Cardiac muscle cell (in vitro differentiated cells and primary cell): ENCODE measurements around the gene SHC3. TPM values are rescaled to one million over a fixed set of nuclear protein-coding genes. Genes with fewer than 3 reads are reported as not detected.

Source experiments
- DNase-seq, 2 donors: peaks; one replicate each; pipeline versions ENCODE4 v3.0.0 to v3.0.0-alpha.2; 2010 to 2017; ENCODE audit warnings: low read depth in 1 of 2, low spot score in 1 of 2
- H3K27ac ChIP-seq: fragments of 200-600 bp; sonication (generic); 2 replicates; pipeline ENCODE4 v1.5.1; 2016
- H3K27me3 ChIP-seq: fragments of 200-600 bp; sonication (generic); 2 replicates; pipeline ENCODE4 v1.6.0; 2016; ENCODE audit warnings: control low read depth
- H3K36me3 ChIP-seq: fragments of 200-600 bp; sonication (generic); 2 replicates; pipeline ENCODE4 v1.5.1; 2016; ENCODE audit warnings: control low read depth
- H3K4me1 ChIP-seq: fragments of 200-600 bp; sonication (generic); 2 replicates; pipeline ENCODE4 v1.8.1; 2017; ENCODE audit warnings: low read depth, mild to moderate bottlenecking, mixed run types
- H3K4me3 ChIP-seq: fragments of 200-600 bp; sonication (generic); 2 replicates; pipeline ENCODE4 v1.5.1; 2016; ENCODE audit warnings: mild to moderate bottlenecking
- H3K9me3 ChIP-seq: fragments of 200-600 bp; sonication (generic); 2 replicates; pipeline ENCODE4 v1.5.1; 2017; ENCODE audit warnings: low read depth, mild to moderate bottlenecking, control low read depth
- CTCF ChIP-seq: IDR thresholded peaks from 2 replicates; pipeline ENCODE4 v1.5.1; 2012; ENCODE audit warnings: low read depth, mild to moderate bottlenecking, low read length
- polyA plus RNA-seq: library from polyadenylated mRNA; unstranded; fragments of >200 nt; fragmentation: Nextera tagmentation; extraction: Ambion mirVana; gene quantifications from 2 replicates; pipeline ENCODE4 v1.2.1, GENCODE V29; 2016
- total RNA-seq: library from RNA; depleted of rRNA; stranded (reverse); fragments of >200 nt; gene quantifications from 2 replicates; pipeline ENCODE4 v1.2.3, GENCODE V29; 2016

The SHC3 gene
- total and polyA plus RNA-seq, 2 experiments from 2014 or later: 0.27 to 0.34 TPM

GRCh38 chr9:89037346-89037745, 141.3 kb downstream of the SHC3 start:
- DNase-seq: no peak
- H3K27ac ChIP-seq: no peak overlapping the region
- no peaks in the 10 kb centered on the region for H3K4me1 ChIP-seq
- H3K9me3 ChIP-seq: no peaks in the 10 kb centered on the region
- H3K36me3 ChIP-seq: no peaks in the 10 kb centered on the region
- H3K27me3 ChIP-seq: no peaks in the 10 kb centered on the region
- H3K4me3 ChIP-seq: no peak overlapping the region
- TF ChIP-seq CTCF: no peak

GRCh38 chr9:89036891-89037290, 141.7 kb downstream of the SHC3 start:
- Histone ChIP-seq H3K27me3 (no peaks in the 10 kb centered on the region), H3K9me3 (no peaks in the 10 kb centered on the region), H3K4me3 (no peak overlapping the region), H3K4me1 (no peaks in the 10 kb centered on the region), H3K27ac (no peak overlapping the region), H3K36me3 (no peaks in the 10 kb centered on the region)
- DNase-seq: no peak
- TF ChIP-seq CTCF: no peak

- no peak overlapping the region for H3K27ac ChIP-seq
These were observed 142.2 kb downstream of the SHC3 start for GRCh38 chr9:89036383-89036782.

GRCh38 chr9:89032661-89033060, 146.0 kb downstream of the SHC3 start:
- Histone ChIP-seq H3K36me3 (no peaks in the 10 kb centered on the region), H3K4me1 (no peaks in the 10 kb centered on the region), H3K27ac (no peak overlapping the region), H3K27me3 (no peaks in the 10 kb centered on the region), H3K4me3 (no peak overlapping the region), H3K9me3 (no peaks in the 10 kb centered on the region)
- DNase-seq: no peak
- no peak for TF ChIP-seq CTCF

More at GRCh38 chr9:89036383-89036782, 142.2 kb downstream of the SHC3 start:
- H3K4me1 ChIP-seq: no peaks in the 10 kb centered on the region
- no peaks in the 10 kb centered on the region for H3K27me3 ChIP-seq
- TF ChIP-seq CTCF: no peak
- no peaks in the 10 kb centered on the region for H3K36me3 ChIP-seq
- H3K9me3 ChIP-seq: no peaks in the 10 kb centered on the region
- no peak overlapping the region for H3K4me3 ChIP-seq
- DNase-seq: peak in 1 of 2 donors; percentile 56

- no peak for TF ChIP-seq CTCF
- Histone ChIP-seq H3K4me1 (no peaks in the 10 kb centered on the region), H3K4me3 (no peak overlapping the region), H3K36me3 (no peaks in the 10 kb centered on the region), H3K9me3 (no peaks in the 10 kb centered on the region), H3K27me3 (no peaks in the 10 kb centered on the region), H3K27ac (no peak overlapping the region)
- DNase-seq: no peak
These were observed 146.4 kb downstream of the SHC3 start for GRCh38 chr9:89032173-89032572.

GRCh38 chr9:89029788-89030187, 148.8 kb downstream of the SHC3 start:
- Histone ChIP-seq H3K4me1 (peaks cover 4% of the 10 kb centered on the region), H3K36me3 (no peaks in the 10 kb centered on the region), H3K27me3 (no peaks in the 10 kb centered on the region), H3K4me3 (no peak overlapping the region), H3K9me3 (no peaks in the 10 kb centered on the region), H3K27ac (no peak overlapping the region)
- DNase-seq: no peak
- TF ChIP-seq CTCF: no peak
